BJ (cell line): ENCODE measurements around the gene CRACR2B. TPM values are rescaled to one million over a fixed set of nuclear protein-coding genes. Genes with fewer than 3 reads are reported as not detected.

Source experiments
- CTCF ChIA-PET: fragments of 350-600 bp; formaldehyde crosslinking; extraction: SDS; loops from one replicate; lab custom pipeline; 2021; ENCODE audit warnings: antibody characterized with exemption, inconsistent platforms; lab: Yijun Ruan, JAX
- POLR2A ChIA-PET: fragments of 300-600 bp; sonication (Branson Sonifier 250); formaldehyde crosslinking; extraction: SDS; loops from one replicate; lab custom pipeline; 2021; ENCODE audit warnings: antibody characterized with exemption; lab: Charles Lee
- DNase-seq: peaks from one replicate; pipeline ENCODE4 v3.0.0-alpha.2; 2011; ENCODE audit warnings: low read depth
- H3K27me3 ChIP-seq: 2 replicates; pipeline ENCODE4 v1.6.0; 2011; ENCODE audit warnings: low read length; ENCODE audit not compliant: control insufficient read depth, insufficient read depth
- H3K36me3 ChIP-seq: 2 replicates; pipeline ENCODE4 v1.5.1; 2011; ENCODE audit warnings: low read length; ENCODE audit not compliant: control insufficient read depth, insufficient read depth
- H3K4me3 ChIP-seq: 2 replicates; pipeline ENCODE4 v1.5.1; 2011; ENCODE audit warnings: low read depth, mild to moderate bottlenecking, control low read depth, low read length
- CTCF ChIP-seq: IDR thresholded peaks from 2 replicates; pipeline ENCODE4 v1.5.1; 2011; ENCODE audit warnings: low read depth, mild to moderate bottlenecking, control low read depth, inconsistent platforms, low read length, moderate library complexity; ENCODE audit not compliant: insufficient read depth
- polyA plus RNA-seq: library from polyadenylated mRNA; depleted of rRNA; stranded (reverse); fragments of >200 nt; gene quantifications from 2 replicates; pipeline ENCODE4 v1.2.3, GENCODE V29; 2011

CRACR2B gene
- polyA plus RNA-seq, 1 experiment, result 0.16 TPM

GRCh38 chr11:872799-873198 is 45.1 kb downstream of the CRACR2B start:
- H3K27me3 ChIP-seq, result no peaks in the 10 kb centered on the region
- CTCF ChIA-PET, result interaction anchor here (0.5 to 2.1 kb wide), 4 partner anchors 13 to 179 kb away, joined by 3 to 7 read pairs (median 4); no protein-coding TSS in a partner anchor
- no peak overlapping the region for H3K4me3 ChIP-seq
- H3K36me3 ChIP-seq, result peaks cover 14% of the 10 kb centered on the region
- POLR2A ChIA-PET, result no interaction called here
- DNase-seq, result no peak
- no peak for TF ChIP-seq CTCF

DNA sequence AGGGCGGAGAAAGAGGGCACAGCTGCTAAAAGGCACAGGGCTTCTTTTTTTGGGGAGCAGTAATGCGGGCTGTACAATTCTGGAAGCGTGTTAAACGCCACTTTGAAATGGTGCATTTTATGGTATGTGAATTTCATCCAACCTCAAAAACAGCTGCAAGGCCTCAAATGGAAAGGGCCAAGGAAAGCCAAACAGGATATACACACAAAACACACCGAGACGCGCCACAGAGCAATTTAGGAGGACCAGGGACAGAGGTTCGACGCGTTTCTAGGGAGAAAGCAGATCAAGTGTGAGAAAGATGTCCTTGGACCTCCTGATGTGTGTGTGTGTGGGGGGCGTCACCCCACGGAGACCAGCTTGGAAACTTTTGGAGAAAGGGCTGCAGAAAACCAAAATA is 46.0 kb downstream of the CRACR2B start:
- H3K4me3 ChIP-seq, result no peak overlapping the region
- ChIA-PET POLR2A (no interaction called here), CTCF (interaction anchor here (0.9 to 1.4 kb wide), 3 partner anchors 13 to 178 kb away, joined by 3 to 4 read pairs (median 3); no protein-coding TSS in a partner anchor)
- peaks cover 10% of the 10 kb centered on the region for H3K36me3 ChIP-seq
- TF ChIP-seq CTCF, result no peak
- DNase-seq, result no peak
- H3K27me3 ChIP-seq, result no peaks in the 10 kb centered on the region

DNA sequence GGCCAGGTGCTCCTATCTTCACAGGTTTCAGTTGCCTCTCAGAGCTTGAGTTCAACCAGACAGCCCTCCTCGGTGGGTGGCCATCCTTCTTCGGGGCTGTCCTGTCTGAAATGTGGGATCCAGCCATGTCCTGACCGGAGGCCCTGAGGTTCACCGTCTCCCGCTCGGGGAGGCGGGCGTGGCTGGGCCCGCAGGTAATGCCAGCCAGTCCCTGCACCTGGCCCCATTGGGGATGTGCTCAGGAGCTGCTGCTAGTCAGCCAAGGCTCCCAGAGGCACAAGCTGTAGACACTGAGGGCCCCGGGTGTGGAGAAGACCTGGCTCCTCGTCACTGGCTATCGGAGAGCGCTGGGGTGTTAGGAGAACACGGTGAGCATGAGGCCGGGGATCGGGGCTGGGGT is 47.5 kb downstream of the CRACR2B start:
- DNase-seq, result no peak
- H3K36me3 ChIP-seq, result peaks cover 2% of the 10 kb centered on the region; the same call in 1 of the 2 replicates
- CTCF ChIA-PET, result no interaction called here
- no peak overlapping the region for H3K4me3 ChIP-seq
- no peak for TF ChIP-seq CTCF
- H3K27me3 ChIP-seq, result no peaks in the 10 kb centered on the region
- POLR2A ChIA-PET, result no interaction called here

DNA sequence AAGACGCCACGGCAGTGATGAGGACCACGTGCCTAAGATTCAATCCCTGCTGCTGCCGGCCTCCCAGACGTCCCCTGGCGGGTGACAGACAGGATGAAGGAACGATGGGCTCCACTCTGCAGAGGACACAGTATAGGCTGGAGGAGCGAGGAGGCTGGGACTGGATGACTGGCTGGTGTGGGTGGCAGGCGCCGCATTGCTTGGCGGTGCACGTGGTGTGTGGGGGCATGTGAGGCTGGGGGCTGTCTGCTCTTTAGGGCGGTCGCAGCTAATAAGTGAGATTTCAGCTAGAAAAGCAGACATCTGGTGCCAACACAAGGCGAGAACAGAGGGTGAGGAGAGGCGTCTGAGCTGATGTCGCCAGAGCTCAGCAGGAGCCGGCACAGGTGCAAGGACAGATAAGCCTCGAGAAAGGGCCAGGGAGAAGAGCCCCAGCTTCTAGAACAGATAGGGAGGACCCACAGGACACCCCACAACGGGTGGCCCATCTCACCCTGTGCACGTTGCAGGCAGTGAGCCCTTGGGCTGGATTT is 48.1 kb downstream of the CRACR2B start:
- Histone ChIP-seq H3K27me3 (no peaks in the 10 kb centered on the region), H3K4me3 (no peak overlapping the region), H3K36me3 (peaks cover 3% of the 10 kb centered on the region; the same call in 1 of the 2 replicates)
- POLR2A ChIA-PET, result no interaction called here
- no peak for TF ChIP-seq CTCF
- DNase-seq, result no peak
- CTCF ChIA-PET, result no interaction called here

- H3K4me3 ChIP-seq, result no peak overlapping the region
- DNase-seq, result no peak
- ChIA-PET POLR2A (no interaction called here), CTCF (interaction anchor here (0.9 to 1.0 kb wide), 2 partner anchors 21 to 28 kb away, joined by 3 read pairs; no protein-coding TSS in a partner anchor)
- peaks cover 3% of the 10 kb centered on the region; the same call in 1 of the 2 replicates for H3K36me3 ChIP-seq
- H3K27me3 ChIP-seq, result no peaks in the 10 kb centered on the region
- no peak for TF ChIP-seq CTCF
Measured at GRCh38 chr11:876545-876944, 48.8 kb downstream of the CRACR2B start.
